ENCODE results near the gene TOGARAM1.

The TOGARAM1 gene

GRCh38 chr14:44962334-44963043 lies 499 bp downstream of the TOGARAM1 start:
- DNase-seq (ENCODE audit: low spot score): no peak

DNA sequence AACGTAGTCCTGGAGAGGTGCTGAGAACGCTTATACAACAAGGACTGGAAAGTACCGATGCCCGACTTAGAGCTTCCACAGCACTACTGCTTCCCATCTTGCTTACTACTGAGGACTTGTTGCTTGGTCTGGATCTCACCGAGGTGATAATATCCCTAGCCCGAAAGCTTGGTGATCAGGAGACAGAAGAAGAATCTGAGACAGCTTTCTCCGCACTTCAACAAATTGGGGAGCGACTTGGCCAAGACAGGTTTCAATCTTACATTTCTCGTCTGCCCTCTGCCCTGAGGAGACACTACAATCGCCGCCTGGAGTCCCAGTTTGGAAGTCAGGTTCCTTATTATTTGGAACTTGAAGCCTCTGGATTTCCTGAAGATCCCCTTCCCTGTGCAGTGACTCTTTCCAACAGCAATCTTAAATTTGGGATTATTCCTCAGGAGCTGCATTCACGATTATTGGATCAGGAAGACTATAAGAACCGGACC lies 1.1 kb downstream of the TOGARAM1 start:
- DNase-seq (ENCODE audit: low spot score): peak; percentile 21

DNA sequence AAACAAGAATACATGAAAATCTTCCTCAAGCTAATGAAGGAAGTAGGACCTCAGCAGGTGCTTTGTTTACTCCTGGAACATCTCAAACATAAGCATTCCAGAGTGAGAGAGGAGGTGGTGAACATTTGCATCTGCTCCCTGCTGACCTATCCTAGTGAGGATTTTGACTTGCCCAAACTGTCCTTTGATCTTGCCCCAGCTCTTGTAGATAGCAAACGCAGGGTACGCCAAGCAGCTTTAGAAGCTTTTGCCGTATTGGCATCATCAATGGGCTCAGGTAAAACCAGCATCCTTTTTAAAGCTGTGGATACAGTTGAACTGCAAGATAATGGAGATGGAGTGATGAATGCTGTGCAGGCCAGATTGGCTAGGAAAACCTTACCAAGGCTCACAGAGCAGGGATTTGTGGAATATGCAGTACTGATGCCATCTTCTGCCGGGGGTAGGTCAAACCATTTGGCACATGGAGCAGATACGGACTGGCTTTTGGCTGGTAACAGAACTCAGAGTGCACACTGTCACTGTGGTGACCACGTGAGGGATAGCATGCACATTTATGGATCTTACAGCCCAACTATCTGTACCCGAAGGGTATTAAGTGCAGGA lies 1.9 kb downstream of the TOGARAM1 start:
- DNase-seq (ENCODE audit: low spot score): peak; percentile 31

- DNase-seq (ENCODE audit: low spot score): no peak
These were observed 4.8 kb downstream of the TOGARAM1 start for GRCh38 chr14:44966601-44967336.

GRCh38 chr14:44968714-44969113 lies 6.7 kb downstream of the TOGARAM1 start:
- DNase-seq (ENCODE audit: low spot score): no peak

DNA sequence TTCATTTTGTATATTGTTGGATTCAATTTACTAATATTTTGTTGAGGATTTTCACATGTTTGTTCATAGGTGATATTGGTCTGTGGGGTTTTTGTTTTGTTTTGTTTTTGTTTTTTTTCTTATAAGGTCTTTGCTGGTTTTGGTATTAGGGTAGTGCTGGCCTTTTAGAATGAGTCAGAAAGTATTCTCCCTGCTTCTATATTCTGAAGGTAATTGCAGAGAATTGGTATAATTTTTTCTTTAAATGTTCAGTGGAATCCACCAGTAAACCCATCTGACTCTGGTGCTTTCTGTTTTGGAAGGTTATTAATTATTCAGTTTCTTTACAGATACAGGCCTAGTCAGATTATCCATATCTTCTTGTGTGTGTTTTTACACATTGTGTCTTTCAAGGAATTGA lies 8.9 kb downstream of the TOGARAM1 start:
- DNase-seq (ENCODE audit: low spot score): no peak

GRCh38 chr14:44971459-44971858 lies 9.5 kb downstream of the TOGARAM1 start:
- DNase-seq (ENCODE audit: low spot score): no peak

DNA sequence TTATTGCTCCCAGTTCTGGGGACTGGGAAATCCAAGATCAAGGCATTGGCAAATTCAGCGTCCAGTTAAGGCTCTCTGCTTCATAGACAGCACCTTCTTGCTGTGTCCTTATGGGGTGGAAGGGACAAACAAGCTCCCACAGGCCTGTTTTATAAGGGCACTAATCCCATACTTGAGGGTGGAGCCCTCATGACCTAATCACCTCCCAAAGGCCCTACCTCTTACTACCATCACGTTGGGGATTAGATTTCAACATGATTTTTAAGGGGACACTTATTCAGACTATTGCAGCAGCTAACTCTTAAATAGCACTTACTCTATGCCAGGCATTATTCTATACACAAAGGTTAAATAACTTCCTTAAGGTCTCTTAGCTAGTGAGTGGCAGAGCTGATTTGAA lies 17.3 kb downstream of the TOGARAM1 start:
- DNase-seq (ENCODE audit: low spot score): no peak

- DNase-seq (ENCODE audit: low spot score): no peak
These were observed 17.9 kb downstream of the TOGARAM1 start for GRCh38 chr14:44979740-44980356.

DNA sequence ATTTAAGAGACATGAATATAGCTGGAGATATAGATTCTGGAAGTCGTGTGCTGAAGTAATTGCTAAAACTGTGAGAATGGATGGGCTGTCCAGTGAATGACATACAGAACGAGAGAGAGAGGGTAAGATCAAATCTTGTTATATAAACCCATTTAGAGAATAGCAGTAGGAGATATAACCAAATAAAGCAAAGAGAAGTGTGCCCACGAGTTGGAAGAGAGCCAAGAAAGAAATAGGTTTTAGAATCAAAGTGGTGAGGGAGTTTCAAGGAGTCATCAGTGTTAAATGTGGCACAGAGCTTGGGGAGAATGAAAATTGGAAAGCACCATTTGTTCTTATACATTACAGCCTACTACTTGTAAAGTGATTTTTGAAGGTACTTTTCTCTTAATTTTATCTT lies 19.2 kb downstream of the TOGARAM1 start:
- DNase-seq (ENCODE audit: low spot score): no peak

- no peak for DNase-seq (ENCODE audit: low spot score)
These were observed 20.6 kb downstream of the TOGARAM1 start for GRCh38 chr14:44982594-44982993.

- peak; percentile 57 for DNase-seq (ENCODE audit: low spot score)
These were observed 26.7 kb downstream of the TOGARAM1 start for GRCh38 chr14:44988694-44989093.

DNA sequence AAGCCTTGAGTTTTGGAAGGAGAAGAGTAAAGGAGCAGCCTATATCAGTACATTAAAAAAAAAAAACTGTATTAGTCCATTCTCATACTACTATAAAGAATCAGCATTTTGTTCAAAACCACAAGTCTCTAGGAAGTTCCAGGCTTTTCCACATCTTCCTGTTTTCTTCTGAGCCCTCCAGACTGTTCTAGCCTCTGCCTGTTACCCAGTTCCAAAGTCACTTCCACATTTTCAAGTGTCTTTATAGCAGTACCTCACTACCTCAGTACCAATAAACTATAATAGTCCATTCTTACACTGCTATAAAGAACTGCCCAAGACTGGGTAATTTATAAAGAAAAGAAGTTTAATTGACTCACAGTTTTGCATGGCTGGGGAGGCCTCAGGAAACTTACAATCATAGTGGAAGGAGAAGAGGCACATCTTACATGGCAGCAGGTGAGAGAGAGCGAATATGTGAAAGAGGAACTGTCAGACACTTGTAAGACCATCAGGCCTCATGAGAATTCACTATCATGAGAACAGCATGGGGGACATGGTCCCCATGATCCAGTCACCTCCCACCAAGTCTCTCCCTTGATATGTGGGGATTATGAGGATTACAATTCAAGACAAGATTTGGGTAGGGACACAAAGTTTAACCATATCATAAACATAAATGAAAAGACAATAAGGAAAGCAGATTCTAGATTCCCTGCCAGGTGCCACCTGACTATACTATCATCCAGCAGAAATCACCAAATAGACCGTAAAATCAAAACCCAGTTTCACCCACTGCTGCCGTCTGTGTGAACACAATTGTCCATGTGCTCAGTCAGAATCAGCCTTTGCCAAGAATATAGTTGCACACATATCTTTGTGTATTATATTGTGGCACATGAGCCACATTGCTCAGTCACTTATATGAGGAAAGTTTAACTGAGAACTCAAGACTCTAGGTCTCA lies 27.8 kb downstream of the TOGARAM1 start:
- no peak for DNase-seq (ENCODE audit: low spot score)

DNA sequence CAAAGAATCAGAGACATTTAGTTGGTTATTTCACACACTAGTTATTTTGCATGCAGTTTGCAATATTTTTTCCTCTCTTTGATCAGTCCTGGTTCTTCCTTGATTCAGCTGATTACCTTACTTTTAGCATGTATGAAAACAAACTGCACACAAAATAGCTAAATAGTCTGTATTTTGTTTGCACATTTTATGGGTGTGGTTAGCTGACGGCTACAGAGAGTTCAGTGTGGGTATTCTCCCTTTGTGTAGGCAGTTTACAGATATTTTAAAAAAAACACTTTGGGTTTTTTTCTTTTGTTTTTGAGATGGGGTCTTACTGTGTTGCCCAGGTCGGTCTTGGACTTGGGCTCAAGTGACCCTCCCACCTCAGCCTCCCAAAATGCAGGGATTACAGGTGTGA lies 28.5 kb downstream of the TOGARAM1 start:
- no peak for DNase-seq (ENCODE audit: low spot score)

DNA sequence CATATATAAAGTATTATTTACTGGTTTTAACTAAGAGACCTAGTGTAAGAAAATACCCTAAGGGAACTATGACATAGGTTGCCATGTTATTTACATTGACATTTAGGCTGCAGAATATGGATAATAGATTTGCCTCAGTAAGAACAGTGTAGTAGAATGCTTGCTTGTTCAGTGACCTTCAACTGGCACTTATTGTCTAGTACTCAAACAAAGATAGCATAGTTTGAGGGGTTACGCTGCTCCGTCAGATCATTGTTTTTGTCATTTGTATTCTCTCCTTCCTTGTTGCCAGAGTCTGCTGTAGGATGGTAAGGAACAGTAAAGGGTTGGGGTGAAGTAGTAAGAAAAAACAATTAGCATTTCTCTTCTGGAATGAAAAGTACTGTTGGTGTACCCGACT lies 33.2 kb downstream of the TOGARAM1 start:
- DNase-seq (ENCODE audit: low spot score): no peak

DNA sequence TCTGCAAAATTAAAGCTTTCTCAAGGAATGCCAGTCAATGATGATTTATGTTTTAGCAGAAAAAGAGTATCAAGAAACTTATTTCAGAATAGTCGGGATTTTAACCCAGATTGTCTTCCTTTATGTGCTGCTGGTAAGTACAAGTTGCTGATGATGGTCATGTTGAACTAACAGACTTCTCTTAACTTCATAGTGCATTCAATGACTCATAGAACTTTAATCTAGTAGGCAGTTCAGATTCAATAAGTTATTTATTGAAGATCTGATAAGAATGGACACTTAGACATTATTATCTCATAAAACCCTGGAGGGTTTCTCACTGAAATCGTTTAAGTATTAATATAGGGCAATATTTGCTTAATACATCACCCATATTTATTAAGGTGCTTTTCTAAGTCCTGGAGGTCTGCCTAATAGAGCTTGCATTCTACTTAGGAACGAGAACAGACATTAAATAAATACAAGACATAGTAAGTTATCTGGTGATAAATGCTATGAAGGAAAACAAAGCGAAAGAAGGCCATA lies 33.8 kb downstream of the TOGARAM1 start:
- no peak for DNase-seq (ENCODE audit: low spot score)

DNA sequence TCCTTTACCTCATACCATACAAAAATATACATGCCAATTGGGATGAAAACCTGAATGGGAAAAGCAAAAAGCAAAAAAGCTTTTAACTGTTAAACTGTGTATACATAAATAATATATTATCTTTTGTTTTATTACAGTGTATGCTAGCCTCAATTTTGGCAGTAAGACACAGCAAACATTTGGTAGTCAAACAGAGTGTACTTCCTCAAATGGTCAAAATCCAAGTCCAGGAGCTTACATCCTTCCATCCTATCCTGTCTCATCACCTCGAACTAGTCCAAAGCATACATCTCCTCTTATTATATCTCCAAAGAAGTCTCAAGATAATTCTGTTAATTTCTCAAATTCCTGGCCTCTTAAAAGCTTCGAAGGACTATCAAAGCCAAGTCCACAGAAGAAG lies 41.9 kb downstream of the TOGARAM1 start:
- no peak for DNase-seq (ENCODE audit: low spot score)

- DNase-seq (ENCODE audit: low spot score): no peak
These were observed 53.1 kb downstream of the TOGARAM1 start for GRCh38 chr14:45015133-45015532.

DNA sequence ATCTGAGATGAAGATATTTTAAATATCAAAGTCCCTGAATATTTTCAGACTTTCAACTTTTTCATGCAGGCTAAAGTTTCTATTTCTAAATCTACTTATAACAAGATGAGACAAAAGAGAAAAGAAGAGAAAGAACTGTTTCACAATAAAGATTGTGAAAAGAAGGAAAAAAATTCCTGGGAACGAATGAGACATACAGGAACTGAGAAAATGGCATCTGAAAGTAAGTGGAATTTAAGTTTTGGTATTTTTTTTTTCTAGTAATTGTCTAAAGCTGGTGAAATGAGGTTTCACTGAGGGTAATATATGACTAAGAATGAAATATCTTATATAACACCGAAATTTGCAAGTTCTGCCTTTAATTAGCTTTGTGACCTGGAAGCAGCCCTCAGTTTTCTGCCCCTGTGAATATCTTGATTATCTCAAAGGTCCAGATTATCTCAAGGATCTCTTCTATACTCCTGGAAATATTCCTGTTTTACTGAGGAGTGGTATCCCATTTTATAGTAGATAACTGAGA lies 66.2 kb downstream of the TOGARAM1 start:
- no peak for DNase-seq (ENCODE audit: low spot score)

DNA sequence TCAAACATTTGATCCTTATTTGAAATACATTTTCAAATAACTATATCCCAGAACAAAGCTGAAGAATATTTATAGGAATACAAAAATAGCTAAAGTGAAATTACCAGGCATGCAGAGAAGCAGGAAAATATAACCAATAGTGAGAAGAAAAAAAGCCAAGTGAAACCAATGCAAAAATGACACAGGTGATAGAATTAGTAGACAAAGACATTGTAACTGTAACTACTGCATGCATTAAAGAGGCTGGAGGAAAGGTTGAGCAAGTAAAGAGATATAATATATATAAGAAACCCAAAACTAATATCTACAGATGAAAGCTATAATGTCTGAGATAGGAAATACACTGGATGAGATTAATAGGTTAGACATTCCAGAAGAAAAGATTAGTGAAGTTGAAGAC lies 72.7 kb downstream of the TOGARAM1 start:
- DNase-seq (ENCODE audit: low spot score): no peak

GRCh38 chr14:45038256-45038655 lies 76.3 kb downstream of the TOGARAM1 start:
- no peak for DNase-seq (ENCODE audit: low spot score)

Measured in D341Med (cell line).